DMS 273 (cell line): Measurements from ENCODE around the gene STIP1.

Experiments used
- DNase-seq: peaks from one replicate; lab custom pipeline; 2025; ENCODE audit not compliant: unreplicated experiment; lab: John Stamatoyannopoulos, UW

Gene STIP1

GRCh38 chr11:64196626-64197025, 10.7 kb downstream of the STIP1 start:
- no peak for DNase-seq

- DNase-seq: no peak
Measured at GRCh38 chr11:64198511-64198910, 12.5 kb downstream of the STIP1 start.

- no peak for DNase-seq
Measured at GRCh38 chr11:64201543-64201942, 15.6 kb downstream of the STIP1 start.

- no peak for DNase-seq
Measured at GRCh38 chr11:64202992-64203391, 17.0 kb downstream of the STIP1 start.

GRCh38 chr11:64203421-64204079, 17.6 kb downstream of the STIP1 start:
- no peak for DNase-seq

GRCh38 chr11:64204080-64204440, 18.1 kb downstream of the STIP1 start:
- DNase-seq: no peak

GRCh38 chr11:64204464-64204989, 18.6 kb downstream of the STIP1 start:
- DNase-seq: peak; percentile 98

- no peak for DNase-seq
Measured at GRCh38 chr11:64206457-64207255, 20.7 kb downstream of the STIP1 start, which contains the start of gene FERMT3. Gene FERMT3, plus strand, starts transcription at chr11:64206721. Its CDS starts 644 bp downstream, at chr11:64207365.

GRCh38 chr11:64207256-64208085, 21.5 kb downstream of the STIP1 start:
- DNase-seq: no peak

- no peak for DNase-seq
Measured at GRCh38 chr11:64208086-64208795, 22.3 kb downstream of the STIP1 start.

GRCh38 chr11:64208796-64209562, 23.0 kb downstream of the STIP1 start:
- no peak for DNase-seq

- no peak for DNase-seq
Measured at GRCh38 chr11:64209563-64209843, 23.5 kb downstream of the STIP1 start.

- DNase-seq: peak; percentile 86
Measured at GRCh38 chr11:64210301-64211020, 24.5 kb downstream of the STIP1 start.

GRCh38 chr11:64211181-64211872, 25.4 kb downstream of the STIP1 start:
- no peak for DNase-seq

GRCh38 chr11:64216879-64217278, 30.9 kb downstream of the STIP1 start:
- no peak for DNase-seq

GRCh38 chr11:64218628-64219353, 32.8 kb downstream of the STIP1 start:
- no peak for DNase-seq

GRCh38 chr11:64219354-64219684, 33.3 kb downstream of the STIP1 start:
- DNase-seq: no peak

- no peak for DNase-seq
Measured at GRCh38 chr11:64219755-64220154, 33.8 kb downstream of the STIP1 start.
